ENCODE results near the gene KRT71. TPM values are rescaled to one million over a fixed set of nuclear protein-coding genes. Genes with fewer than 3 reads are reported as not detected.

Gene KRT71
- total RNA-seq, 2 experiments from 2014 or later, result not detected

- no peaks in the 10 kb centered on the region for H3K36me3 ChIP-seq (ENCODE audit: insufficient read depth, low read length)
- DNase-seq (ENCODE audit: low spot score), result no peak
- H2AFZ ChIP-seq (ENCODE audit: low read length), result no peak overlapping the region
- no peak for TF ChIP-seq EZH2phosphoT487 (IDR thresholded peaks at IDR 0.05; ENCODE audit: borderline replicate concordance, low read depth, low read length)
- no peak for TF ChIP-seq CTCF (conservative IDR thresholded peaks at IDR 0.05; ENCODE audit: low read length)
- H3K4me2 ChIP-seq (ENCODE audit: low read length), result no peak overlapping the region
- H3K27ac ChIP-seq (ENCODE audit: low read depth, low read length, poor library complexity, severe bottlenecking), result no peak overlapping the region
- no TSS peak for BruUV-seq (replicated peaks)
- H3K9me3 ChIP-seq (ENCODE audit: low read length), result no peaks in the 10 kb centered on the region
- POLR2A ChIA-PET, result no interaction called here
- intact Hi-C loops (cut with micrococcal nuclease; ENCODE audit: unreplicated experiment), result no loop called here
- no peaks in the 10 kb centered on the region for H3K4me1 ChIP-seq (ENCODE audit: insufficient read depth, low read length, poor library complexity, severe bottlenecking)
- H3K79me2 ChIP-seq (ENCODE audit: insufficient read depth, low read depth, low read length), result no peaks in the 10 kb centered on the region
- H4K20me1 ChIP-seq (ENCODE audit: insufficient read depth, low read length), result no peaks in the 10 kb centered on the region
- H3K4me3 ChIP-seq (ENCODE audit: low read depth, low read length, poor library complexity, severe bottlenecking), result no peak overlapping the region
- no peaks in the 10 kb centered on the region for H3K9me2 ChIP-seq (ENCODE audit: insufficient read depth, low read length)
- CTCF ChIA-PET (ENCODE audit: unreplicated experiment), result no interaction called here
Measured at GRCh38 chr12:52530366-52530765, 22.6 kb downstream of the KRT71 start.

GRCh38 chr12:52529846-52530245, 23.1 kb downstream of the KRT71 start:
- Histone ChIP-seq H3K27ac (ENCODE audit: low read depth, low read length, poor library complexity, severe bottlenecking) (no peak overlapping the region), H3K9me2 (ENCODE audit: insufficient read depth, low read length) (no peaks in the 10 kb centered on the region), H2AFZ (ENCODE audit: low read length) (no peak overlapping the region), H3K79me2 (ENCODE audit: insufficient read depth, low read depth, low read length) (no peaks in the 10 kb centered on the region), H3K4me1 (ENCODE audit: insufficient read depth, low read length, poor library complexity, severe bottlenecking) (no peaks in the 10 kb centered on the region), H3K36me3 (ENCODE audit: insufficient read depth, low read length) (no peaks in the 10 kb centered on the region), H3K4me2 (ENCODE audit: low read length) (no peak overlapping the region), H3K4me3 (ENCODE audit: low read depth, low read length, poor library complexity, severe bottlenecking) (no peak overlapping the region), H4K20me1 (ENCODE audit: insufficient read depth, low read length) (no peaks in the 10 kb centered on the region), H3K9me3 (ENCODE audit: low read length) (no peaks in the 10 kb centered on the region)
- no peak for DNase-seq (ENCODE audit: low spot score)
- CTCF ChIA-PET (ENCODE audit: unreplicated experiment), result no interaction called here
- intact Hi-C loops (cut with micrococcal nuclease; ENCODE audit: unreplicated experiment), result no loop called here
- BruUV-seq (replicated peaks), result no TSS peak
- no peak for TF ChIP-seq CTCF (conservative IDR thresholded peaks at IDR 0.05; ENCODE audit: low read length)
- no peak for TF ChIP-seq EZH2phosphoT487 (IDR thresholded peaks at IDR 0.05; ENCODE audit: borderline replicate concordance, low read depth, low read length)
- POLR2A ChIA-PET, result no interaction called here

- no peaks in the 10 kb centered on the region for H3K9me3 ChIP-seq (ENCODE audit: low read length)
- H2AFZ ChIP-seq (ENCODE audit: low read length), result no peak overlapping the region
- TF ChIP-seq EZH2phosphoT487 (IDR thresholded peaks at IDR 0.05; ENCODE audit: borderline replicate concordance, low read depth, low read length), result no peak
- no peak for TF ChIP-seq CTCF (conservative IDR thresholded peaks at IDR 0.05; ENCODE audit: low read length)
- no peak overlapping the region for H3K4me3 ChIP-seq (ENCODE audit: low read depth, low read length, poor library complexity, severe bottlenecking)
- BruUV-seq (replicated peaks), result no TSS peak
- H3K4me1 ChIP-seq (ENCODE audit: insufficient read depth, low read length, poor library complexity, severe bottlenecking), result no peaks in the 10 kb centered on the region
- no peaks in the 10 kb centered on the region for H3K79me2 ChIP-seq (ENCODE audit: insufficient read depth, low read depth, low read length)
- intact Hi-C loops (cut with micrococcal nuclease; ENCODE audit: unreplicated experiment), result no loop called here
- H3K4me2 ChIP-seq (ENCODE audit: low read length), result no peak overlapping the region
- ChIA-PET CTCF (ENCODE audit: unreplicated experiment) (no interaction called here), POLR2A (no interaction called here)
- H3K27ac ChIP-seq (ENCODE audit: low read depth, low read length, poor library complexity, severe bottlenecking), result no peak overlapping the region
- no peak for DNase-seq (ENCODE audit: low spot score)
- no peaks in the 10 kb centered on the region for H4K20me1 ChIP-seq (ENCODE audit: insufficient read depth, low read length)
- no peaks in the 10 kb centered on the region for H3K9me2 ChIP-seq (ENCODE audit: insufficient read depth, low read length)
- no peaks in the 10 kb centered on the region for H3K36me3 ChIP-seq (ENCODE audit: insufficient read depth, low read length)
Measured at GRCh38 chr12:52529417-52529816, 23.5 kb downstream of the KRT71 start.
